GM23248 (cell line): ENCODE results near the gene IQGAP3.

Experiments
- EZH2 ChIP-seq: fragments of 200-600 bp; sonication (generic); IDR thresholded peaks from 2 replicates; pipeline ENCODE4 v1.6.1; 2018; ENCODE audit warnings: antibody characterized with exemption, mild to moderate bottlenecking; ENCODE audit not compliant: insufficient read depth, poor library complexity, severe bottlenecking
- EZH2phosphoT487 ChIP-seq: fragments of 200-600 bp; sonication (generic); IDR thresholded peaks from 2 replicates; pipeline ENCODE4 v1.6.1; 2018; ENCODE audit warnings: antibody characterized with exemption, moderate library complexity, mild to moderate bottlenecking, low read depth; ENCODE audit not compliant: insufficient read depth

- TF ChIP-seq EZH2 = no peak
- TF ChIP-seq EZH2phosphoT487 = no peak
Measured at GRCh38 chr1:156595016-156595415, 22.7 kb upstream of the IQGAP3 start.
